IMR-90 (cell line): ENCODE measurements around the gene MOG.

ENCODE experiments used
- CTCF ChIP-seq: conservative IDR thresholded peaks from 2 replicates; pipeline ENCODE4 v1.5.1; 2012; ENCODE audit warnings: mild to moderate bottlenecking, low read depth, low read length, improper control_type of control experiment
- POLR2A ChIP-seq: IDR thresholded peaks from 2 replicates; pipeline ENCODE4 v1.6.1; 2012; ENCODE audit warnings: mild to moderate bottlenecking, low read depth, low read length
- RFX5 ChIP-seq: IDR thresholded peaks from 2 replicates; pipeline ENCODE4 v1.8.0; 2012; ENCODE audit warnings: low read depth, mild to moderate bottlenecking, low read length, moderate library complexity

- TF ChIP-seq RFX5 (no peak), POLR2A (no peak), CTCF (peak; percentile 57)
Observed at GRCh38 chr6:29647927-29648642, 8.8 kb upstream of the MOG start.
